ENCODE data around the gene WDR20.

- TF ChIP-seq CTCF (IDR thresholded peaks at IDR 0.05; ENCODE audit: insufficient read depth, low read length, poor library complexity, severe bottlenecking) (no peak), EZH2phosphoT487 (conservative IDR thresholded peaks at IDR 0.05; ENCODE audit: low read length) (no peak)
Observed at GRCh38 chr14:102231476-102232347, 92.0 kb downstream of the WDR20 start.
